ENCODE results near the gene JMJD6.
"Not testable (repeated sequence)": the region's sequence is repeated elsewhere in the genome, so short reads cannot be mapped to it uniquely, and the experiment has no call there.

The JMJD6 gene

DNA sequence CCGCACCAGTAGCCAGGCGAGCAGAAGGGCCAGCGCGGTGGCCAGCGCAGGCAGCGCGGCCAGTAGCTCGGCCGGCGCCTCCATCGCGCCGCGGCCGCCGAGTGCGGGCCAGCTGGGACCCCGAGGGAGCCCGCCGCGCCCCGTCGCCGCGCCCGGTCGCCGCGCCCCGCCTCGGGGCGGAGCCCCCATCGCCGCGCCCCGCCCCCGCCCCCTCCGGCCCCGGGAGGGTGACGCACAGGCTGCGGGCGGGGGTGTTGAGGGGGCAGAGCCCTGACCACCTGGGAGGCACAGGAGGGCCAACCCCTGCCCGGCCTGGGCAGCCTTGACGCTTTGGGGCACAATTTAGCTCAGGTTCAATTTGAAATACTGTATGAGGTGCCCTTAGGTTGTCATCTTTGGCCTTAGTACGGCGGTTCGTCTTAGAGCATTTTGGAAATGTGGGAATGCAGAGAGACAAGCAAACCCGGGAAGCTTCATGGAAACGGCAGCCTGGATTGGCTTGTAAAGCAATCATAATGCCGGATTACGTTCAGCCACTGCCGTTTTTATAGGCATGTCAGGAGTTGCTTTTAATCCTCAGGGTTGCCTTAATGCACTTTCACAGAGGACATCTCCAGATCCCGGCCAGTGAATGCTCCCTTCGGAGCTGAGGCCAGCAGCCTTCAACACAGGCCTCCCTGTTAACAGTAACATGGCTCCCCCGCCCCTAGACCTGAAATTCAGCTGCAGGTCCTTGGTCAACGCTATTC lies 15.4 kb downstream of the JMJD6 start, which contains the start of gene MXRA7:
TSS of gene MXRA7 (minus strand) at position 103 of the 749 bp plus-strand sequence. CDS start at position 84, 19 bp downstream.
- Histone ChIP-seq H3K36me3 (ENCODE audit: low read depth) (peaks cover 31% of the 10 kb centered on the region), H3K4me1 (ENCODE audit: insufficient read depth, poor library complexity, severe bottlenecking) (no peaks in the 10 kb centered on the region), H3K9me3 (ENCODE audit: severe bottlenecking) (no peaks in the 10 kb centered on the region), H3K27ac (ENCODE audit: poor library complexity, severe bottlenecking) (peak within 1 kb of the TSS; percentile 57), H3K4me3 (ENCODE audit: severe bottlenecking) (peak within 1 kb of the TSS; percentile 73), H3K27me3 (ENCODE audit: insufficient read depth, poor library complexity, severe bottlenecking) (no peaks in the 10 kb centered on the region)
- DNase-seq (ENCODE audit: low spot score) = no peak
- TF ChIP-seq, protein P1, sequence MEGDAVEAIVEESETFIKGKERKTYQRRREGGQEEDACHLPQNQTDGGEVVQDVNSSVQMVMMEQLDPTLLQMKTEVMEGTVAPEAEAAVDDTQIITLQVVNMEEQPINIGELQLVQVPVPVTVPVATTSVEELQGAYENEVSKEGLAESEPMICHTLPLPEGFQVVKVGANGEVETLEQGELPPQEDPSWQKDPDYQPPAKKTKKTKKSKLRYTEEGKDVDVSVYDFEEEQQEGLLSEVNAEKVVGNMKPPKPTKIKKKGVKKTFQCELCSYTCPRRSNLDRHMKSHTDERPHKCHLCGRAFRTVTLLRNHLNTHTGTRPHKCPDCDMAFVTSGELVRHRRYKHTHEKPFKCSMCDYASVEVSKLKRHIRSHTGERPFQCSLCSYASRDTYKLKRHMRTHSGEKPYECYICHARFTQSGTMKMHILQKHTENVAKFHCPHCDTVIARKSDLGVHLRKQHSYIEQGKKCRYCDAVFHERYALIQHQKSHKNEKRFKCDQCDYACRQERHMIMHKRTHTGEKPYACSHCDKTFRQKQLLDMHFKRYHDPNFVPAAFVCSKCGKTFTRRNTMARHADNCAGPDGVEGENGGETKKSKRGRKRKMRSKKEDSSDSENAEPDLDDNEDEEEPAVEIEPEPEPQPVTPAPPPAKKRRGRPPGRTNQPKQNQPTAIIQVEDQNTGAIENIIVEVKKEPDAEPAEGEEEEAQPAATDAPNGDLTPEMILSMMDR (IDR thresholded peaks at IDR 0.05; ENCODE audit: poor library complexity, severe bottlenecking) = no peak
- peak; percentile 60 for ATAC-seq (ENCODE audit: low read depth)

DNA sequence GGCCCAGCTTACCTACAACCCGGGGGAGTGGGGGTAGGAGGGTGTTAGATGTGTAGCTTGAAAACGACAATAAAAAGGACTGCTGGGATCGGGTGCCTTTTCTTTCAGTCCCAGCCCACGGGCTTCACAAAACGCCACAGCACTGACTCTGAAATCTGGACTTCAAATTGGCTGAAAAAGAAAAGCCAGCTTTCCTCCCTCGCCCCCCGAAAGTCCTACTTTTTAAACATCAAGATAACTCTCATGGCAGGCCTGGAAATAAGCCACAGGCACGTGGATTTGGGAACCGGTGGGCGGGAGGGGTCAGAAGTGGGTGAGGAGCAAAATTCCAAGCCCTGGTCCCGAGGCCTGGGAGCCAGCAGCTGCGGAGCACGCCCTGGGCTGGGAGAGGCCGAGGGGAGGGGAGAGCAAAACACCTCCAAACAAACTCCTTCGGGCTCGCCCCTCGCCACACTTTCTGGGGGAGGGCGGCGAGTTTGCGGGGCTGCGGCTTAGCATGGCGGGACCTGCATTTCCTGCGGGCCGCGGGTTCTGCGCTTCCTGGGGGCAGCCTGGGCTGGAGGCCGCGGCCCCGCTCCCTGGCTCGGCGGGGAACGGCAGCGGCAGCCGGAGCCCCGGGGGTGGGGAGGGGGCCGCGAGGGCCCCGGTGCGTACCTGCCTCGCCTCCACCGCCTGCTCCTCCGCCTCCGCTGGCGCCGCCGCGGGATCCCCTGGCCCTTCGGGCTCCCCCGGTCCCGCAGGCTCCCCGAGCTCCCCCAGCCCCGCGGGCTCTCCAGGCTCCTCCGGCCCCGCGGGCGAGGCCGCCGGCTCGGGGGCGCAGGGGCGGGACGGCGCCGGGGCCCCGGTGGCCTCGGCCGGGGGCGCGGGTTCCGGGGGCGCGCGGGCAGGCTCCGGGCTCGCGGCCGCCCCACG lies 16.2 kb downstream of the JMJD6 start:
- H3K27me3 ChIP-seq (ENCODE audit: insufficient read depth, poor library complexity, severe bottlenecking); H3K4me1 ChIP-seq (ENCODE audit: insufficient read depth, poor library complexity, severe bottlenecking); H3K9me3 ChIP-seq (ENCODE audit: severe bottlenecking); DNase-seq (ENCODE audit: low spot score): not testable (repeated sequence)
- peak overlapping the region; percentile 57 for H3K27ac ChIP-seq (ENCODE audit: poor library complexity, severe bottlenecking)
- ATAC-seq (ENCODE audit: low read depth) = peak; percentile 46; the same call in 2 of the 3 replicates
- peaks cover 22% of the 10 kb centered on the region for H3K36me3 ChIP-seq (ENCODE audit: low read depth)
- H3K4me3 ChIP-seq (ENCODE audit: severe bottlenecking) = peak overlapping the region; percentile 73

DNA sequence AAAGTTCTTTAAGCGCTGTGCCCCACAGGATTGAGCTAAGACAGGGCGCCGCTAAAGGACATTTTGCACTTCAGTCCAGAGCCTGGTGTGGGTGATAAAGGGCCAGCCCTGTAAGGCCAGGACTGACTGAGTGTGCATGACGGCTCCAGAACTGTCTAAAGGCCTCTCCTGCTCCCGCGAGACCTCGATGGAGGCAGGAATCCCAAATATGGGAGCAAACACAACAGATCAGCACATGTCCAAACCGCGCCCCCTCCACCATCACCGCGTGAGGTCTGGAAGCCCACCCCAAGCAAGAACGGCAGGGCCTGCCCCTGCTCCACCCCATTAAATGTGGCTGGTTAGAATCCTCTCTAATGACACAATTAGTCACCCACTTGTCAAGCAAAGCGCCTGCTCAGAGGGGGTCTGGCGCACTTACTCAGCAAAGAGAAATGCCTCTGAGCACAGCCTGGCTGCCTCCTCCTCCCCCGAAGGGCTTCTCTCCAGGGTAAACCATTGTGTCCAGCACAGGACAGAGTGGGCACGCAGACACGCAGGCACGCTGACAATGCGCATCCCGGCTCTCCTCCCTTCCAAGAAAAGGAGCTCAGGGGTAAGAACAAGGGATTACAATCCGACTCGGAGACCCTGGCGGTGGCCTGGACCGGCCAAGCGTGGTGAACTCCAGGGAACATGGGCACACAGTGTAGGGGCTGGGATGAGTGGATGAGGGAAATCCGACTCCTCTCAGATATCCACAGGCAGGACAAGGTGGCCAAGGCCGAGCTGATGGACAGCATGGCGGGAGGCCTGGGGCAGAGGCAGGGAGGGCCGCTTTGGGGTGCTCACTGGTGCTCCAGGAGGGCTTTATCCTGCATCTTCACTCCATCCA lies 17.1 kb downstream of the JMJD6 start:
- DNase-seq (ENCODE audit: low spot score) (no peak), ATAC-seq (ENCODE audit: low read depth) (peak; percentile 62)
- Histone ChIP-seq H3K4me3 (ENCODE audit: severe bottlenecking) (peak overlapping the region; percentile 73), H3K27me3 (ENCODE audit: insufficient read depth, poor library complexity, severe bottlenecking) (no peaks in the 10 kb centered on the region), H3K9me3 (ENCODE audit: severe bottlenecking) (no peaks in the 10 kb centered on the region), H3K27ac (ENCODE audit: poor library complexity, severe bottlenecking) (peak overlapping the region; percentile 57), H3K36me3 (ENCODE audit: low read depth) (peaks cover 13% of the 10 kb centered on the region), H3K4me1 (ENCODE audit: insufficient read depth, poor library complexity, severe bottlenecking) (no peaks in the 10 kb centered on the region)
- TF ChIP-seq, protein P1 (IDR thresholded peaks at IDR 0.05; ENCODE audit: poor library complexity, severe bottlenecking) = no peak

DNA sequence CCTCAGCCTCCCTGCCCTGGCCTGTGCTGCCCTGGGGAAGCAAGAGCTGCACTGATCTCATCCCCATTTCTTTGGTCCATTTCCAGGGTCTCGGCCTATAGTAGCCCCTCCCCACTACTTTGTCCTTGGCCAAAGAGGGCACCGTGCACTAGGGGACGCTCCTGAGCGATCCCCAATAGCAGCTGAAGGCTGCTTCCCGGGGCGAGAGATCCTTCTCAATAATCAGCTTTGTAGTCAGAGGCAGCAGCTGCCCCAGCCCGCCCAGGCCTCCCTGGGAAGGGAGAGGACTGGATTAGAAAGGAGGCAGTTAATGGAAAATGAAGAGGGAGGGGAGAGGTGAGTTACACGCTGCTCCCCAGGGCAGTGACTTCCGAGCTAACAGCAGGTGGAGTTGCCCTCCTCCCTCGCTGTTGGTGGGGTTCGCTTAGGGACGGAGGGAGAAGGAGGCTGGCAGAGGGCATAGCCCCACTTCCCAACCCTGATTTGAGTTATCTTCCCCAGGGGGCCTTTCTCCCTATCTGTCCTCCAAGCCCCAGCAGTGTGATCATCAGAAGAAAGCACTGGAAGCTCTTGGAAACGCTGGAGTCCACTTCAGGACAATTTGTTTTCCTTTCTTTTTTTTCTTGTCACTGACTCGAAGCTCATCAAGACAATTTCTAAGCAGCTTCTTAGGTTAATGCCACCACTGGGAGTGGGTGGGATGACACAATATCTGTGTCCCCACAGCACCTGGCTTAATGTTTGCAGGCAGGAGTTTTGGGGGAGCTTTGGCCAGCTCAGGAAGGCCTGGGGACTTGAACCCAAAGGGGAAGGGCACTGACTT lies 18.2 kb downstream of the JMJD6 start:
- H3K9me3 ChIP-seq (ENCODE audit: severe bottlenecking) = no peaks in the 10 kb centered on the region
- TF ChIP-seq, protein P1 (IDR thresholded peaks at IDR 0.05; ENCODE audit: poor library complexity, severe bottlenecking) = no peak
- H3K27ac ChIP-seq (ENCODE audit: poor library complexity, severe bottlenecking) = no peak overlapping the region
- H3K4me3 ChIP-seq (ENCODE audit: severe bottlenecking) = no peak overlapping the region
- no peaks in the 10 kb centered on the region for H3K27me3 ChIP-seq (ENCODE audit: insufficient read depth, poor library complexity, severe bottlenecking)
- H3K36me3 ChIP-seq (ENCODE audit: low read depth) = peaks cover 2% of the 10 kb centered on the region; the same call in 1 of the 2 replicates
- ATAC-seq (ENCODE audit: low read depth) = no peak
- no peak for DNase-seq (ENCODE audit: low spot score)
- no peaks in the 10 kb centered on the region for H3K4me1 ChIP-seq (ENCODE audit: insufficient read depth, poor library complexity, severe bottlenecking)

Measured in RWPE2 (cell line).